Mammary epithelial cell (primary cell): ENCODE results near the gene PPP1R14B.

Experiments used
- EZH2 ChIP-seq: IDR thresholded peaks from 2 replicates; pipeline ENCODE4 v1.6.1; 2012; ENCODE audit warnings: low read length, inconsistent platforms, borderline replicate concordance
- TF ChIP-seq, protein P1 (sequence below), 2 donors: IDR thresholded peaks in 1 of 2; conservative IDR thresholded peaks in 1 of 2; 2 replicates each; pipeline ENCODE4 v1.5.1; 2011 to 2012; ENCODE audit warnings: inconsistent platforms in 2 of 2, low read length in 2 of 2, mild to moderate bottlenecking in 2 of 2, control low read depth in 1 of 2, low read depth in 1 of 2; ENCODE audit not compliant: insufficient read depth in 1 of 2; ENCODE audit errors: extremely low read depth in 1 of 2

DNA sequence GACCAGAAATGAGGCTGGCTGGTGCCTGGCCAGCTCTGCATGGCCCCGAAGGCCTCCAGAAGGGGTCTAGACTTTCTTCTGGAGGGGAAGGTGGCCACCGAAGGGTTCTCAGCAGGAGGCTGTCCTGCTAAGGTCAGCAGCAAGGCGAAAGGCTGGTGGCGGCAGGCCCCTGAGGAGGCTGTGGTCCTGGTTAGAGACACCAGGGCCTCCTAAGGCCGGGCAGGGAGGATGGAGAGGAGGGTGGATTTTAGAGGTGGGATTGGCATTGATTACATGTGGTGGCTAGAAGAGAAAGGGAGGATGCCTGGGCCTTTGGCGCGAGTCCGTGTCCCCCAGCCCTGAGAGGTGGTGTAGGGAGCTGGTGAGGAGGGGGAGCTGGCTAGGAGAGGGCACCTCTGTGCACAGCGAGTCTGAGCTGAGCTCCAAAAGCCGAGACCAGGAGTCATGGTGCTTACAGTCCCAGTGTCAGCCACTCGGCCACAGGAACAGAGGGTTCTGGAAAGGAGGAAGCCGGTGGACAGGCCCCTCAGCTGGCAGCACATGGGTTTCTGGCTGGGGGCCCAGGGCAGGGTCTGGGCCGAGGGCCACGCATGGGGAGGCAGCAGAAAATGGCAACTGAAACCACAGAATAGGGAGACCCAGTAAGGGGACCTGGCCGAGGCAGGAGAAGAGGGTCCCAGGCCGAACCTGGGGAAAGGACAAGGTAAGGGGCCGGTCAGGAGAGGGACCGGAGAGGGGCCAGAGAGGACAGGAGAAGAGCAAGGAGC lies 37.8 kb downstream of the PPP1R14B start:
- TF ChIP-seq, protein P1, sequence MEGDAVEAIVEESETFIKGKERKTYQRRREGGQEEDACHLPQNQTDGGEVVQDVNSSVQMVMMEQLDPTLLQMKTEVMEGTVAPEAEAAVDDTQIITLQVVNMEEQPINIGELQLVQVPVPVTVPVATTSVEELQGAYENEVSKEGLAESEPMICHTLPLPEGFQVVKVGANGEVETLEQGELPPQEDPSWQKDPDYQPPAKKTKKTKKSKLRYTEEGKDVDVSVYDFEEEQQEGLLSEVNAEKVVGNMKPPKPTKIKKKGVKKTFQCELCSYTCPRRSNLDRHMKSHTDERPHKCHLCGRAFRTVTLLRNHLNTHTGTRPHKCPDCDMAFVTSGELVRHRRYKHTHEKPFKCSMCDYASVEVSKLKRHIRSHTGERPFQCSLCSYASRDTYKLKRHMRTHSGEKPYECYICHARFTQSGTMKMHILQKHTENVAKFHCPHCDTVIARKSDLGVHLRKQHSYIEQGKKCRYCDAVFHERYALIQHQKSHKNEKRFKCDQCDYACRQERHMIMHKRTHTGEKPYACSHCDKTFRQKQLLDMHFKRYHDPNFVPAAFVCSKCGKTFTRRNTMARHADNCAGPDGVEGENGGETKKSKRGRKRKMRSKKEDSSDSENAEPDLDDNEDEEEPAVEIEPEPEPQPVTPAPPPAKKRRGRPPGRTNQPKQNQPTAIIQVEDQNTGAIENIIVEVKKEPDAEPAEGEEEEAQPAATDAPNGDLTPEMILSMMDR (conservative IDR thresholded peaks at IDR 0.05 in 1 of 2, IDR thresholded peaks at IDR 0.05 in 1 of 2; ENCODE audit: extremely low read depth in 1 of 2, insufficient read depth in 1 of 2, low read depth in 1 of 2, low read length in 2 of 2): no peak
- TF ChIP-seq EZH2: no peak
